Measurements from ENCODE around the gene NCKAP5.

The NCKAP5 gene

GRCh38 chr2:133266926-133267590 lies 301.2 kb downstream of the NCKAP5 start:
- in situ Hi-C loops (cut with MboI; ENCODE audit: low pct_unique_long_range_greater_than_20kb, low sequenced_read_pairs): no loop called here
- no peak for DNase-seq

- no peak for DNase-seq
Observed at GRCh38 chr2:133266041-133266925, 302.0 kb downstream of the NCKAP5 start.

GRCh38 chr2:133265432-133265949 lies 302.8 kb downstream of the NCKAP5 start:
- in situ Hi-C loops (cut with MboI; ENCODE audit: low pct_unique_long_range_greater_than_20kb, low sequenced_read_pairs): no loop called here
- no peak for DNase-seq

More at GRCh38 chr2:133266041-133266925, 302.0 kb downstream of the NCKAP5 start:
- in situ Hi-C loops (cut with MboI; ENCODE audit: low pct_unique_long_range_greater_than_20kb, low sequenced_read_pairs): no loop called here

- DNase-seq: no peak
- in situ Hi-C loops (cut with MboI; ENCODE audit: low pct_unique_long_range_greater_than_20kb, low sequenced_read_pairs): no loop called here
Observed at GRCh38 chr2:133264989-133265401, 303.3 kb downstream of the NCKAP5 start.

- DNase-seq: no peak
- in situ Hi-C loops (cut with MboI; ENCODE audit: low pct_unique_long_range_greater_than_20kb, low sequenced_read_pairs): no loop called here
Observed at GRCh38 chr2:133262893-133263292, 305.4 kb downstream of the NCKAP5 start.

- DNase-seq: no peak
- in situ Hi-C loops (cut with MboI; ENCODE audit: low pct_unique_long_range_greater_than_20kb, low sequenced_read_pairs): no loop called here
Observed at GRCh38 chr2:133255360-133255759, 312.9 kb downstream of the NCKAP5 start.

GRCh38 chr2:133253793-133254192 lies 314.5 kb downstream of the NCKAP5 start:
- in situ Hi-C loops (cut with MboI; ENCODE audit: low pct_unique_long_range_greater_than_20kb, low sequenced_read_pairs): no loop called here
- DNase-seq: no peak

GRCh38 chr2:133252780-133253355 lies 315.4 kb downstream of the NCKAP5 start:
- in situ Hi-C loops (cut with MboI; ENCODE audit: low pct_unique_long_range_greater_than_20kb, low sequenced_read_pairs): no loop called here
- no peak for DNase-seq

GRCh38 chr2:133249362-133249761 lies 318.9 kb downstream of the NCKAP5 start:
- in situ Hi-C loops (cut with MboI; ENCODE audit: low pct_unique_long_range_greater_than_20kb, low sequenced_read_pairs): no loop called here
- no peak for DNase-seq

GRCh38 chr2:133248264-133248663 lies 320.0 kb downstream of the NCKAP5 start:
- no peak for DNase-seq
- in situ Hi-C loops (cut with MboI; ENCODE audit: low pct_unique_long_range_greater_than_20kb, low sequenced_read_pairs): no loop called here

- in situ Hi-C loops (cut with MboI; ENCODE audit: low pct_unique_long_range_greater_than_20kb, low sequenced_read_pairs): no loop called here
- DNase-seq: peak; percentile 49
Observed at GRCh38 chr2:133247631-133248030, 320.6 kb downstream of the NCKAP5 start.

GRCh38 chr2:133241224-133241571 lies 327.1 kb downstream of the NCKAP5 start:
- in situ Hi-C loops (cut with MboI; ENCODE audit: low pct_unique_long_range_greater_than_20kb, low sequenced_read_pairs): no loop called here
- DNase-seq: no peak

GRCh38 chr2:133240491-133241223 lies 327.6 kb downstream of the NCKAP5 start:
- no peak for DNase-seq
- in situ Hi-C loops (cut with MboI; ENCODE audit: low pct_unique_long_range_greater_than_20kb, low sequenced_read_pairs): no loop called here

- no peak for DNase-seq
- in situ Hi-C loops (cut with MboI; ENCODE audit: low pct_unique_long_range_greater_than_20kb, low sequenced_read_pairs): no loop called here
Observed at GRCh38 chr2:133235968-133236367, 332.3 kb downstream of the NCKAP5 start.

- in situ Hi-C loops (cut with MboI; ENCODE audit: low pct_unique_long_range_greater_than_20kb, low sequenced_read_pairs): no loop called here
- DNase-seq: no peak
Observed at GRCh38 chr2:133232556-133232955, 335.7 kb downstream of the NCKAP5 start.

GRCh38 chr2:133231264-133231663 lies 337.0 kb downstream of the NCKAP5 start:
- in situ Hi-C loops (cut with MboI; ENCODE audit: low pct_unique_long_range_greater_than_20kb, low sequenced_read_pairs): no loop called here
- no peak for DNase-seq

- in situ Hi-C loops (cut with MboI; ENCODE audit: low pct_unique_long_range_greater_than_20kb, low sequenced_read_pairs): no loop called here
- DNase-seq: no peak
Observed at GRCh38 chr2:133229974-133230373, 338.3 kb downstream of the NCKAP5 start.

GRCh38 chr2:133223226-133223625 lies 345.0 kb downstream of the NCKAP5 start:
- DNase-seq: no peak

GRCh38 chr2:133221398-133221797 lies 346.9 kb downstream of the NCKAP5 start:
- DNase-seq: no peak
- in situ Hi-C loops (cut with MboI; ENCODE audit: low pct_unique_long_range_greater_than_20kb, low sequenced_read_pairs): no loop called here

More at GRCh38 chr2:133223226-133223625, 345.0 kb downstream of the NCKAP5 start:
- in situ Hi-C loops (cut with MboI; ENCODE audit: low pct_unique_long_range_greater_than_20kb, low sequenced_read_pairs): no loop called here

Data from KBM-7 (cell line).